Fibroblast of skin of right quadriceps (primary cell): ENCODE results near the gene MRPL10.

Experiments used
- DNase-seq: peaks from one replicate; pipeline ENCODE4 v3.0.0-alpha.2; 2013

The MRPL10 gene

DNA sequence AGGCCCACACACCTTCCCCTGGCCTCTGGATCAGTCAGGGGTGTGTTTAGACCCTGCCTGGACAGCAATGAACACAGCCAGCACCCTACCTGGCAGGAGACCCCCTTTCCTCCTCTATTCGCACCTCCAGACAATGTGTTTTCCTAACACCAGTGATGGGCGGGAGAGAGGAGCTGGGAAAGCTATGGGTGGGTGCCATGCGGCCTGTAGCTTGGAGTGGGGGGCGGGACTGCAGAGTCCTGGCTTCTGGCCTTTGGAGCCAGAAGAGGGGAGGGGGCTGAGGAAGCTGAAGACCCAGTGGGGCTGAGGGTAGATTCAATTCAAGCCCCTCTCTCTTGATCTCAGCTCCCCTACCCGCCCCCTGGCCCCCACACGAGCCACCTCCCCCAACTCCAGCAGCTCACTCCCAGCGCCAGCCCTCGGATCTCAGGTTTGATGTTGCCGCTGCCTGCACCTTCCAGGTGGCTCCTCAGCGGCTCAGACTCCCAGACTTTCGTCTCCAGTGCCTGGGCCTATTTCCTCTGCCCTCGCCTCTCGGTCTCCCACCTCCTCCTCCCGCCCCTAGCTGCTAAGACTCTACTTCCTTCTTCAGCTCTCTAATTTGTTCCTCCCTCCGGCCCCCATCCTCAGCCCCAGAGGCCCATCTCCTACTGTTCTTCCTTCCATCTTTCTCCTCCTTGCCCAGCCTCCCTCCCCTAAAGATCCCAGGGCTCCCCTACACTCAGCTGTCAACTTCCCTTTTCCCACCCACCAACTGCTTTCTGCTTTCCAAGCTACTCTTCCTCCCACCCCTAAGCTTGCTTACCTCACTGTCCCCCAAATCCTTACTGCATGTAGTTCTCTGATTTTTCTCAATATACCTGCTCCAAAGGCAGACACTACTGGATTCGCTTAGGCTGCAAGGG is 26.5 kb upstream of the MRPL10 start:
- no peak for DNase-seq

GRCh38 chr17:47856830-47857229 is 25.5 kb upstream of the MRPL10 start:
- DNase-seq = no peak

GRCh38 chr17:47855737-47856136 is 24.4 kb upstream of the MRPL10 start:
- no peak for DNase-seq

DNA sequence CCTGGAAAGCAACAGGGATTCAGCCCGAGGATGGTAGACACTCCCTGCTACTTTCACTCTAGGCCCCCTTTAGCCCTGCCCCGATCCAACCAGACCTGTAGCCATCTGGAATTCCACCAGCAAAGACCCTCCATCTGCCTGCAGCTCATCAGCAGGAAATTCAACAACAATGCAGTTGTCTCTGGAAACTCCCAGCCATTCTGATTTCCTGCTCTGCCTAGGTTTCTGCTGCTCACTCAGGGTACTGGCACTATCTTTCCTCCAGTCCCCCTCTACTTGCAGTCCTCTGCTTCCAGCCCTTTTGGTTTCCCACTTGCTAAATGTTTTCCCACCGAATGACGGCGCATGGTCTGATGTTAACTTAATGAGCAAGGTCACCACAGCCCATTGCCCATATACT is 22.3 kb upstream of the MRPL10 start:
- no peak for DNase-seq

- DNase-seq = no peak
Measured at GRCh38 chr17:47852113-47852949, 21.0 kb upstream of the MRPL10 start.

- no peak for DNase-seq
Measured at GRCh38 chr17:47851764-47852112, 20.4 kb upstream of the MRPL10 start.

DNA sequence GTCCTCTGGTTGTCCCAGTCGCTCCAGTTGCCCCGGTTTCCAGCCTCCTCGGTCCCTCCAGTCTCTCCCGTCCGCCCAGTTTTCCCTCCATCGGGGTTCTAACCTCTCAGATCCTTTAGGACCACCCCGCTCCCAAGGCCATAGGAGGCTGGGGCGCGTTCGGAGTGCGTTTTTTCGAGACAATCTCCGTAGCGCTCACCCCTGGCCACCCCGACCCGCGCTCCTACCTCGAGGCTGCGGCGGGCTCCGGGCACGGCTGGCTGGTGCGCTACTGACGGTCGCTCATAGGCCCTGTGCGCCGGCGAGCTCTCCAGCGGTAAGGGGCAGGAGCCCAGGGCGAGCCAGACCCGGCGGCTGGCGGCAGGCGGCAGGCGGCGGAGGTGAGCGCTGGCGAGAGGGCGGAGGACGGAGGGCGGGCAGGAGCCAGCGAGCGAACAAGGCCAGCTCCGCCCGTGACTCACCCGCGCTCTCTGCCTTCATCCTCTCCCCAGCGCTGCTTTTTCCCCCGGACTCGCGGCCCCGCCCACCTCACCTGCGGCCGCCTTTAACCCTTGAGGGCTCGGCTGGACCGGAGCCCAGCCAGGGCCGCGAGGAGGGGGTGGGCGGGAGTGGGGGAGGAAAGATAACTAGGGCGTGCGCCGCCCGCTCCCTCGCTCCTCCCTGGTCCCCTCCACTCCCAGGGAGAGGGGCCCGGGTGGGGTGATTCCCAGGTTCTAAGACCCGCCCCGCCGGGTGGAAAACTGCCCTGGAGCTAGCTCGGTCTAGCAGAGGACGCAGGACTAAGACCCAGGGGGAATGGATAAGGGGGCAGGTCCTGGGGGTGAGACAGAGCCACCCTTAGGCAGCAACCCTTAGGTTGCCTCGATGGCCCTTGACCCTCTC is 19.6 kb upstream of the MRPL10 start, which contains the start of gene SP6:
Gene SP6, minus strand, starts transcription at position 472 of the 882 bp plus-strand sequence. CDS start 2,734 bp downstream, outside the sequence.
- peak; percentile 38 for DNase-seq

- DNase-seq = no peak
Measured at GRCh38 chr17:47850373-47850691, 19.0 kb upstream of the MRPL10 start.

- DNase-seq = no peak
Measured at GRCh38 chr17:47848198-47848513, 16.8 kb upstream of the MRPL10 start.

- DNase-seq = no peak
Measured at GRCh38 chr17:47847341-47848197, 16.2 kb upstream of the MRPL10 start.

DNA sequence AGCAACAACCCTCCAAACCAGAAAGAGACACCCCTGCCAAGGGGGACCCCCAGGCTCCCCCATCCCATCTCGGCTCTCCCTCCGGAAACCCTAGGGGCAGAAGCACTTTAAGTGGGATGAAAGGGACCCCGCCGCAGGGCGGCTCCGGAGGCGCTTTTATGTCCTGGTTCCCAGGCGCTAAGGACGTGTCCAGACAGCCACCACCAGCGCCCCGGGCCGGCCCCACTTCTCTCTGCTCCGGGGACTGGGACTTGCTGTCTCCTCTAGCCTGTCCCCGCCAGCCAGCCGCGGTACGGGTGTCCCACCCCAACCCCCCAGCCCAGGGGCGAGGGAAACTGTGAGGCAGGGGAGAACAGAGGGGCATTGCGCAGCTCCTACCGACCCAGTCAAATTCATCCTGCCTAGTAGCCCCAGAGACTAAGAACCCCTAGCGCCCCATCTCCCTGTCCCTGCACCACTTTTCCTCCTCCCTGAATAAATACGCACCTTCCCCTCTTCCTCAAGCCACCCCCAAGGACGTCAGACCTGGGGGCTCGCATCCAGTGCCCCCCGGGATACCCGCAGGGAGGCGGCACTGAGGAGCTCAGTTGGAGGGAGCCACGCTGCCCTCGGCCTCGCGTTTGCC is 15.5 kb upstream of the MRPL10 start:
- no peak for DNase-seq

DNA sequence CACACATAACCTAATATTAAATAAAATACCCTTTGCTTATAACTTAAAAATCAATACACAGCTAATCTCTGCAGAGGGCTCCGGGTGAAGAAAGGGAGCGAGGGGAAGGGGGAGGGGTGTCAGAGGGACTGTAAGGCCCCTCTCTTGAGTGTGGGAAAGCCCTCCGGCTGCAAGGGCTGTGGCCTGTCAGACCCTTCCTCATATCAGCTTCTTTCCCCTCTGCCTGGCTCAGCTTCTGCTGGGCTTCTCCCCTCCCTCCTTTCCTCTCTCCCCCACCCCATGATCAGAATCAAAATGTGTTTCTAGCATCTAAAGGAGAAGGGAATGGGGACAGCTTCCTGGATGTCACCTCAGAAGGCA is 14.4 kb upstream of the MRPL10 start:
- no peak for DNase-seq

- peak; percentile 22 for DNase-seq
Measured at GRCh38 chr17:47844814-47845715, 13.7 kb upstream of the MRPL10 start.

GRCh38 chr17:47844227-47844626 is 12.9 kb upstream of the MRPL10 start:
- peak; percentile 16 for DNase-seq

- no peak for DNase-seq
Measured at GRCh38 chr17:47843391-47843730, 12.0 kb upstream of the MRPL10 start.

GRCh38 chr17:47841488-47842291 is 10.3 kb upstream of the MRPL10 start:
- no peak for DNase-seq

- DNase-seq = peak; percentile 77
Measured at GRCh38 chr17:47840742-47841487, 9.6 kb upstream of the MRPL10 start, which contains the start of gene SCRN2. Gene SCRN2 (minus strand): TSS chr17:47841273. CDS start chr17:47840843, 430 bp downstream.

GRCh38 chr17:47840001-47840741 is 8.8 kb upstream of the MRPL10 start:
- no peak for DNase-seq
